GM12878 (cell line): ENCODE measurements around the gene CCNJL. TPM values are rescaled to one million over a fixed set of nuclear protein-coding genes. Genes with fewer than 3 reads are reported as not detected.

Experiments
- ATAC-seq: fragments of 200-7000 bp; cut with Tn5 transposase; 3 replicates; pipeline ENCODE4 v1.9.1; 2020; ENCODE audit warnings: mild to moderate bottlenecking, moderate library complexity
- BruUV-seq: library from RNA; stranded (reverse); fragments of 400-500 nt; replicated peaks from 2 replicates; lab custom pipeline; 2021; lab: Mats Ljungman, UMichigan
- CTCF ChIA-PET: fragments of 300-600 bp; sonication (Branson Sonifier 250); formaldehyde crosslinking; extraction: SDS; loops from one replicate; lab custom pipeline; 2021; ENCODE audit warnings: inconsistent platforms; lab: Yijun Ruan, JAX
- POLR2A ChIA-PET: fragments of 350-600 bp; formaldehyde crosslinking; extraction: SDS; loops from one replicate; lab custom pipeline; 2021; ENCODE audit warnings: inconsistent platforms; lab: Charles Lee
- RAD21 ChIA-PET: fragments of 300-600 bp; sonication (Branson Sonifier 250); formaldehyde crosslinking; loops from one replicate; lab custom pipeline; 2023; ENCODE audit warnings: antibody characterized with exemption; ENCODE audit not compliant: unreplicated experiment; lab: Charles Lee
- SMC1A ChIA-PET: fragments of 300-600 bp; sonication (Branson Sonifier 250); formaldehyde crosslinking; loops from one replicate; lab custom pipeline; 2023; ENCODE audit not compliant: unreplicated experiment, uncharacterized antibody; lab: Charles Lee
- DNase-seq: peaks from one replicate; pipeline ENCODE4 v3.0.0-alpha.2; 2011; ENCODE audit warnings: low read depth, low spot score
- FAIRE-seq: peaks from 3 replicates; lab custom pipeline; 2011; peaks lifted over from hg19 to GRCh38; lab: Jason Lieb, UNC
- H2AFZ ChIP-seq: 2 replicates; pipeline ENCODE4 v1.6.0; 2011; ENCODE audit warnings: low read depth, low read length, control low read depth; ENCODE audit not compliant: control insufficient read depth
- H3K27ac ChIP-seq: 2 replicates; pipeline ENCODE4 v1.5.1; 2011; ENCODE audit warnings: control low read depth; ENCODE audit not compliant: control insufficient read depth, insufficient read depth
- H3K27me3 ChIP-seq, 2 experiments: replicated peaks in 1 of 2; 2 replicates each; pipeline versions ENCODE4 v1.6.0 to v1.6.1; 2011; ENCODE audit warnings: low read length in 1 of 2; ENCODE audit not compliant: control insufficient read depth in 2 of 2, insufficient read depth in 2 of 2
- H3K36me3 ChIP-seq, 2 experiments: 2 replicates each; pipeline ENCODE4 v1.5.1; 2011; ENCODE audit warnings: low read length in 1 of 2; ENCODE audit not compliant: control insufficient read depth in 2 of 2, insufficient read depth in 2 of 2
- H3K4me1 ChIP-seq: 2 replicates; pipeline ENCODE4 v1.6.1; 2011; ENCODE audit warnings: mild to moderate bottlenecking, low read length, moderate library complexity, mixed read lengths; ENCODE audit not compliant: control insufficient read depth, insufficient read depth
- H3K4me2 ChIP-seq: 2 replicates; pipeline ENCODE4 v1.6.0; 2011; ENCODE audit warnings: control low read depth; ENCODE audit not compliant: control insufficient read depth, insufficient read depth
- H3K4me3 ChIP-seq: fragments of 200-600 bp; sonication (generic); 2 replicates; pipeline ENCODE4 v1.5.1; 2016
- H3K79me2 ChIP-seq: 2 replicates; pipeline ENCODE4 v1.6.0; 2011; ENCODE audit warnings: low read length; ENCODE audit not compliant: control insufficient read depth, insufficient read depth
- H3K9ac ChIP-seq: 2 replicates; pipeline ENCODE4 v1.8.0; 2011; ENCODE audit warnings: low read length, control low read depth, mixed read lengths; ENCODE audit not compliant: control insufficient read depth, insufficient read depth
- H3K9me3 ChIP-seq: replicated peaks from 3 replicates; pipeline ENCODE4 v1.5.1; 2011; ENCODE audit warnings: mild to moderate bottlenecking, low read length; ENCODE audit not compliant: control insufficient read depth, insufficient read depth
- H4K20me1 ChIP-seq: 2 replicates; pipeline ENCODE4 v1.6.0; 2011; ENCODE audit not compliant: control insufficient read depth, insufficient read depth
- ASH2L ChIP-seq: fragments of 300-600, 200-600 bp; sonication (generic); IDR thresholded peaks from 2 replicates; pipeline ENCODE4 v1.6.1; 2017; ENCODE audit warnings: low read depth, mild to moderate bottlenecking, borderline replicate concordance
- BRCA1 ChIP-seq: IDR thresholded peaks from 2 replicates; pipeline ENCODE4 v1.6.1; 2011; ENCODE audit warnings: low read depth, low read length, improper control_type of control experiment
- CREM ChIP-seq: IDR thresholded peaks from 2 replicates; pipeline ENCODE4 v1.6.1; 2014; ENCODE audit warnings: antibody characterized with exemption, low read depth
- CTCF ChIP-seq, 3 experiments: IDR thresholded peaks in 2 of 3; conservative IDR thresholded peaks in 1 of 3; 2 replicates each; pipeline ENCODE4 v1.5.1; 2011; ENCODE audit warnings: low read depth in 3 of 3, low read length in 3 of 3, mild to moderate bottlenecking in 3 of 3, control low read depth in 2 of 3, moderate library complexity in 2 of 3, inconsistent platforms in 1 of 3, mixed read lengths in 1 of 3; ENCODE audit not compliant: control insufficient read depth in 2 of 3, insufficient read depth in 1 of 3; ENCODE audit errors: extremely low read depth in 1 of 3
- EZH2 ChIP-seq: IDR thresholded peaks from 2 replicates; pipeline ENCODE4 v1.6.1; 2012; ENCODE audit warnings: low read depth, mild to moderate bottlenecking, control low read depth, inconsistent platforms, low read length, borderline replicate concordance; ENCODE audit not compliant: control insufficient read depth
- GATAD2B ChIP-seq: fragments of 450-650 bp; conservative IDR thresholded peaks from 2 replicates; pipeline ENCODE4 v1.6.1; 2017; ENCODE audit warnings: low read depth, mild to moderate bottlenecking, moderate library complexity
- PKNOX1 ChIP-seq: fragments of 450-650 bp; IDR thresholded peaks from 2 replicates; pipeline ENCODE4 v1.6.1; 2016; ENCODE audit warnings: mild to moderate bottlenecking
- RAD21 ChIP-seq: IDR thresholded peaks from 2 replicates; pipeline ENCODE4 v1.6.1; 2011; ENCODE audit warnings: mild to moderate bottlenecking, low read depth, low read length, moderate library complexity; ENCODE audit not compliant: insufficient read depth
- RBBP5 ChIP-seq: fragments of 200-600 bp; sonication (generic); conservative IDR thresholded peaks from 2 replicates; pipeline ENCODE4 v1.6.1; 2016
- SP1 ChIP-seq: IDR thresholded peaks from one replicate; pipeline ENCODE4 v1.6.1; 2011; ENCODE audit warnings: low read depth, low read length
- SREBF1 ChIP-seq: IDR thresholded peaks from 2 replicates; pipeline ENCODE4 v1.6.1; 2012; ENCODE audit warnings: mild to moderate bottlenecking, low read length
- SREBF2 ChIP-seq: IDR thresholded peaks from 2 replicates; pipeline ENCODE4 v1.6.1; 2012; ENCODE audit warnings: mild to moderate bottlenecking, low read length
- TARDBP ChIP-seq: IDR thresholded peaks from 2 replicates; pipeline ENCODE4 v1.6.1; 2016; ENCODE audit warnings: borderline replicate concordance
- YY1 ChIP-seq: IDR thresholded peaks from 2 replicates; pipeline ENCODE4 v1.6.1; 2011; ENCODE audit warnings: low read depth, mild to moderate bottlenecking, low read length
- ZBTB4 ChIP-seq: fragments of 450-650 bp; formaldehyde crosslinking; IDR thresholded peaks from 2 replicates; pipeline ENCODE4 v1.4.0; 2022; ENCODE audit warnings: mild to moderate bottlenecking, moderate library complexity
- ZNF592 ChIP-seq: fragments of 450-650 bp; IDR thresholded peaks from 2 replicates; pipeline ENCODE4 v1.6.1; 2017; ENCODE audit warnings: mild to moderate bottlenecking, moderate library complexity
- WGBS: methylation state at CpG from one replicate; pipeline ENCODE4 v1.1.6; 2016; ENCODE audit warnings: low lambda C conversion rate; ENCODE audit not compliant: insufficient replicate concordance, insufficient coverage; ENCODE audit errors: missing lambda C conversion rate; 5-methylcytosine and 5-hydroxymethylcytosine counted together
- in situ Hi-C: fragments of 300-500 bp; cut with MboI; formaldehyde crosslinking; loops from 9 replicates; pipeline ENCODE4 v1.14.3; 2018; ENCODE audit warnings: mixed read lengths
- intact Hi-C: fragments of 100-400 bp; cut with micrococcal nuclease; formaldehyde crosslinking; loops from one replicate; pipeline ENCODE4 v1.14.2; 2022; ENCODE audit not compliant: unreplicated experiment
- polyA plus RNA-seq, 11 experiments: library from polyadenylated mRNA; depleted of rRNA in 4 of 11; unstranded in 6 of 11; stranded (reverse) in 5 of 11; fragments of >200 nt; fragmentation: Nextera tagmentation in 4 of 11; fragmentation: Illumina TruSeq in 1 of 11; extraction: Ambion mirVana in 4 of 11; extraction: Trizol in 1 of 11; gene quantifications; 1 replicate in 1 of 11; 2 replicates in 10 of 11; pipeline versions ENCODE4 v1.2.1 to v1.2.3, GENCODE V29; 2011 to 2016; ENCODE audit warnings: inconsistent platforms in 2 of 11, missing spikeins in 2 of 11, low read depth in 1 of 11
- total RNA-seq, 4 experiments: library from RNA; depleted of rRNA in 3 of 4; stranded (reverse); fragments of >200 nt in 3 of 4; fragmentation: Illumina TruSeq in 1 of 4; extraction: Trizol in 1 of 4; gene quantifications; 2 replicates each; pipeline versions ENCODE4 v1.2.1 to v1.2.3, GENCODE V29; 2013 to 2021

Gene CCNJL
- total and polyA plus RNA-seq, 10 of the 15 experiments (the other 5 are each of a cell fraction or from before 2014, with no cell fraction given) = 0.09 to 0.20 (median 0.10) TPM; not detected in 7

GRCh38 chr5:160252916-160253315 lies 59.4 kb downstream of the CCNJL start:
- WGBS = 47% methylated on average over 9 of the region's 9 CpGs
- POLR2A ChIA-PET = no interaction called here
- intact Hi-C loops (no loop called here), in situ Hi-C loops (no loop called here)
- H3K27ac ChIP-seq = no peak overlapping the region
- ATAC-seq (no peak), FAIRE-seq (no peak), DNase-seq (no peak)
- no peaks in the 10 kb centered on the region for H3K4me1 ChIP-seq
- no peaks in the 10 kb centered on the region for H3K9me3 ChIP-seq
- H3K79me2 ChIP-seq = no peaks in the 10 kb centered on the region
- H3K4me2 ChIP-seq = no peak overlapping the region
- H3K4me3 ChIP-seq = no peak overlapping the region
- H2AFZ ChIP-seq = no peak overlapping the region
- RAD21 ChIA-PET = no interaction called here
- BruUV-seq = no TSS peak
- no peak overlapping the region for H3K9ac ChIP-seq
- no peaks in the 10 kb centered on the region for H3K36me3 ChIP-seq
- SMC1A ChIA-PET = interaction anchor here (1.0 to 1.4 kb wide), 2 partner anchors 11 to 90 kb away, joined by 3 to 4 read pairs; no protein-coding TSS in a partner anchor
- CTCF ChIA-PET = no interaction called here
- H4K20me1 ChIP-seq = no peaks in the 10 kb centered on the region
- H3K27me3 ChIP-seq = no peaks in the 10 kb centered on the region
- no peak for TF ChIP-seq YY1
- TF ChIP-seq ZNF592 = no peak
- no peak for TF ChIP-seq ZBTB4 (CRISPR knock-in tag)
- TF ChIP-seq SREBF2 = no peak
- TF ChIP-seq RAD21 = no peak
- TF ChIP-seq SP1 = no peak
- no peak for TF ChIP-seq RBBP5
- no peak for TF ChIP-seq PKNOX1
- TF ChIP-seq BRCA1 = no peak
- TF ChIP-seq CREM = no peak
- TF ChIP-seq SREBF1 = no peak
- TF ChIP-seq ASH2L = no peak
- no peak for TF ChIP-seq CTCF (IDR thresholded peaks at IDR 0.05 in 2 of 3, conservative IDR thresholded peaks at IDR 0.05 in 1 of 3; ENCODE audit: control insufficient read depth in 2 of 3, extremely low read depth in 1 of 3, insufficient read depth in 1 of 3, low read depth in 3 of 3, low read length in 3 of 3)
- no peak for TF ChIP-seq GATAD2B
- TF ChIP-seq TARDBP = no peak
- TF ChIP-seq EZH2 = no peak
